Chondrocyte (in vitro differentiated cells): ENCODE measurements around the gene TENT5C. TPM values are rescaled to one million over a fixed set of nuclear protein-coding genes. Genes with fewer than 3 reads are reported as not detected.

ENCODE experiments used
- DNase-seq: peaks from one replicate; pipeline ENCODE4 v3.0.0; 2021; ENCODE audit warnings: mixed read lengths, low spot score
- H3K27ac Mint-ChIP-seq: one replicate; pipeline ENCODE4 v1.8.0; 2021; ENCODE audit warnings: mild to moderate bottlenecking, moderate library complexity, mixed read lengths; ENCODE audit not compliant: unreplicated experiment
- H3K27me3 Mint-ChIP-seq: 2 replicates; pipeline ENCODE4 v1.8.0; 2021; ENCODE audit warnings: low read depth, mixed read lengths
- H3K36me3 Mint-ChIP-seq: 2 replicates; pipeline ENCODE4 v1.8.0; 2021; ENCODE audit warnings: low read depth, mixed read lengths
- H3K4me1 Mint-ChIP-seq: 2 replicates; pipeline ENCODE4 v1.8.0; 2021; ENCODE audit warnings: low read depth, mild to moderate bottlenecking, mixed read lengths
- H3K4me3 Mint-ChIP-seq: one replicate; pipeline ENCODE4 v1.8.0; 2021; ENCODE audit warnings: mild to moderate bottlenecking, moderate library complexity, mixed read lengths; ENCODE audit not compliant: unreplicated experiment
- H3K9me3 Mint-ChIP-seq: 2 replicates; pipeline ENCODE4 v1.8.0; 2021; ENCODE audit warnings: low read depth, mixed read lengths
- total RNA-seq: library from RNA; stranded (reverse); gene quantifications from 3 replicates; pipeline ENCODE4 v1.2.1, GENCODE V29; 2021
- TF ChIP-seq, protein P1 (sequence below): fragments of 200-600 bp; sonication (generic); IDR thresholded peaks from 2 replicates; pipeline ENCODE4 v1.5.0; 2021; ENCODE audit warnings: antibody characterized with exemption, mild to moderate bottlenecking, moderate library complexity

The TENT5C gene
- total RNA-seq, 1 donor from 2014 or later, result 0.20 TPM

DNA sequence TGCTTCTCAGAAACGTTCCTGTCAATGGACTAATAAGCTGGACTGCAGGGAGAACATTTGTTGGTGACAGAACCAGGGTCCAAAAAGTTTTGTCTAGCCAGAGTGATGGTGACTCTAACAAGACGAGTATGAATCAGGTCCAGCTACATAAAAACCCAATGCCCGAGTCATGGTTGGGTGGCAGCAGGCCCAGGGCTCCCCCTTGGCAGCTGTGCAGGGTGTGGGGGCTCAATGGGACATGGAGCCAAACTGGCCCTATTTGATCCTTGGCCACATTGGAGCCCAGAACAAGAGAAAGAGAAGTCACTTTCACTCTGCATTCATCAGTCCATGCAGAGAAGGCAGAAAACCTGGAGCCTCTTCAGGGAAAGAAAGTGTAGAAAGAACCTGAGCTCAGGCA lies 37.9 kb upstream of the TENT5C start:
- Mint-ChIP-seq H3K27ac (no peak overlapping the region), H3K4me1 (no peaks in the 10 kb centered on the region), H3K9me3 (no peaks in the 10 kb centered on the region), H3K27me3 (peaks cover 7% of the 10 kb centered on the region), H3K36me3 (no peaks in the 10 kb centered on the region), H3K4me3 (no peak overlapping the region)
- DNase-seq, result no peak
- TF ChIP-seq, protein P1, sequence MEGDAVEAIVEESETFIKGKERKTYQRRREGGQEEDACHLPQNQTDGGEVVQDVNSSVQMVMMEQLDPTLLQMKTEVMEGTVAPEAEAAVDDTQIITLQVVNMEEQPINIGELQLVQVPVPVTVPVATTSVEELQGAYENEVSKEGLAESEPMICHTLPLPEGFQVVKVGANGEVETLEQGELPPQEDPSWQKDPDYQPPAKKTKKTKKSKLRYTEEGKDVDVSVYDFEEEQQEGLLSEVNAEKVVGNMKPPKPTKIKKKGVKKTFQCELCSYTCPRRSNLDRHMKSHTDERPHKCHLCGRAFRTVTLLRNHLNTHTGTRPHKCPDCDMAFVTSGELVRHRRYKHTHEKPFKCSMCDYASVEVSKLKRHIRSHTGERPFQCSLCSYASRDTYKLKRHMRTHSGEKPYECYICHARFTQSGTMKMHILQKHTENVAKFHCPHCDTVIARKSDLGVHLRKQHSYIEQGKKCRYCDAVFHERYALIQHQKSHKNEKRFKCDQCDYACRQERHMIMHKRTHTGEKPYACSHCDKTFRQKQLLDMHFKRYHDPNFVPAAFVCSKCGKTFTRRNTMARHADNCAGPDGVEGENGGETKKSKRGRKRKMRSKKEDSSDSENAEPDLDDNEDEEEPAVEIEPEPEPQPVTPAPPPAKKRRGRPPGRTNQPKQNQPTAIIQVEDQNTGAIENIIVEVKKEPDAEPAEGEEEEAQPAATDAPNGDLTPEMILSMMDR, result no peak

DNA sequence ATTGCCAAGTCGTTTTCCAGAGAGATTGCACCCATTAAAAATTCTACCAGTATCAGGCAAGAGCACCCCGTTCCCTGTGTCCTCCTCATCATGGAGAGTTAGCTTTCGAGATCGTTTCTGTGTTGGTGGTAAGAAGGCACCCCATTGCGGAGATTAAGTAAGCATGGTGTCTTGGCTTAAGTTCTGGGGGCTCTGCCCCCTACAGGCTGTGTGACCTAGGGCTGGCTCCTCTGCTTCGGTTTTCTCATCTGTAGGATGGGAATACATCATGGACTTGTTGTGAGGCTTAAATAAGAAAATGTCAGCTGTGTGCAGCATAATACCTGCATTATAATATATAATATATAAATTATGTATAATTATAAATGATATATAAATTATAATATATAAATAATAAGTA lies 36.8 kb upstream of the TENT5C start:
- no peak overlapping the region for H3K4me3 Mint-ChIP-seq
- H3K36me3 Mint-ChIP-seq, result no peaks in the 10 kb centered on the region
- peaks cover 4% of the 10 kb centered on the region for H3K27me3 Mint-ChIP-seq
- H3K27ac Mint-ChIP-seq, result no peak overlapping the region
- no peak for DNase-seq
- H3K4me1 Mint-ChIP-seq, result no peaks in the 10 kb centered on the region
- no peaks in the 10 kb centered on the region for H3K9me3 Mint-ChIP-seq
- TF ChIP-seq, protein P1, result no peak

DNA sequence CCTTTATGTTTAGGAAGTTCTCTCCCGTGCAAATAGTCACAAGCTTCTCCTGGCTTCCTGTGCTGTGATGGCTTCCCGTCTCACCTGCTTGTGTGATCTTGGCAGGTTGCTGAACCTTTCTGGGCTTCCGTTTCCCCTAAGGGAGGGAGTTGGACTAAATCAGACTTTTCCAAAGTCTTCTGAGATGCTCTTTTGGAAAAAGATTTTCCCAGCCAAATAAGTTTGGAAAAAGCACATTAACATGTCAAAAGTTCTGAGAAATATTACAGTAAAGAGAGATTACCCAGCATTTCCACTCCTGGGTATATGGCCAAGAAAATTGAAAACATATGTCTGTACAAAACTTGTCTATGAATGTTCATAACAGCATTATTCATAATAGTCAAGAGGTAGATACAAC lies 36.0 kb upstream of the TENT5C start:
- peaks cover 2% of the 10 kb centered on the region for H3K27me3 Mint-ChIP-seq
- H3K4me3 Mint-ChIP-seq, result no peak overlapping the region
- H3K4me1 Mint-ChIP-seq, result no peaks in the 10 kb centered on the region
- H3K9me3 Mint-ChIP-seq, result no peaks in the 10 kb centered on the region
- no peaks in the 10 kb centered on the region for H3K36me3 Mint-ChIP-seq
- no peak for DNase-seq
- TF ChIP-seq, protein P1, result no peak
- no peak overlapping the region for H3K27ac Mint-ChIP-seq

DNA sequence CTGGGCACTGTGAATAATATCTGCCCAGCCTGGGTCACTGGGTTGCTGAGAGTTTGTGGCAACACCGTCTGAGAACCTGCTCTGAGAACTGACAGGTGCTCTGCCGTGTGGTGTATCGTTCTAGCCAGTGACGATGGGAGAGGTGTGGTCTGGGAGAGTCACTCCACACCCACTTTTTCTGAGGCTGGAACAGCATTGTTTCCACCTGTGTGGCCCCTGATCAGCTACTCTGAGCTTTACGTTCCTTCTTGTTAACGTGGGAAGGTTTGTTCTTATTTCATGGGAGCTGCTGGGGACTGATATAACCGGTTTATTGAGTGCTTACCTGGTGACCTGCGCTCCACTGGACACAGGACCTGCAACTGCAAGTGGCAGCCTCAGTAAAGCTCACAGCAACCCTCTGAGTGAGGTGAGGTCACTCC lies 34.8 kb upstream of the TENT5C start:
- TF ChIP-seq, protein P1, result no peak
- no peaks in the 10 kb centered on the region for H3K9me3 Mint-ChIP-seq
- no peak overlapping the region for H3K4me3 Mint-ChIP-seq
- H3K27ac Mint-ChIP-seq, result no peak overlapping the region
- H3K4me1 Mint-ChIP-seq, result no peaks in the 10 kb centered on the region
- no peaks in the 10 kb centered on the region for H3K36me3 Mint-ChIP-seq
- peaks cover 2% of the 10 kb centered on the region for H3K27me3 Mint-ChIP-seq
- no peak for DNase-seq

DNA sequence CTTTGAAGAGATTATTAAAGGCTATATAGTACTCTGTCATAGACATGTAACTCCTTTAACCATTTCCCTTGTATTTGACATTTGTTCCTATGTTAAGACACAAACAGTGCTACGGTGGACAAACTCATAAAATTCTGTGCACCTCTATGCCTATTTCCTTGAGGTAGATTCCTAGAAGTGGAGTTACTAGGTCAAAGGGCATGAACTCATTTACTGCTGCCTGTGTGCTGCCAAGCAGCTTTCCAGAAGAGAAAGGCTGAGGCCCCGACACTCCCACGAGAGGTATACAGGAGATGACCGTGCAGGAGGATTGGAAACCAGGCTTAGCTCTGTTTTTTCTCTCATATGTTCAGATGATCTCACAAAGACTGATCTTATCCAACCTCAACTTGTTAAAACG lies 34.4 kb upstream of the TENT5C start:
- no peaks in the 10 kb centered on the region for H3K36me3 Mint-ChIP-seq
- H3K4me1 Mint-ChIP-seq, result no peaks in the 10 kb centered on the region
- H3K27me3 Mint-ChIP-seq, result peaks cover 2% of the 10 kb centered on the region
- H3K27ac Mint-ChIP-seq, result no peak overlapping the region
- DNase-seq, result no peak
- no peak overlapping the region for H3K4me3 Mint-ChIP-seq
- no peaks in the 10 kb centered on the region for H3K9me3 Mint-ChIP-seq
- TF ChIP-seq, protein P1, result no peak
